Mammary microvascular endothelial cell (primary cell): ENCODE data around the gene PRPF19. TPM values are rescaled to one million over a fixed set of nuclear protein-coding genes. Genes with fewer than 3 reads are reported as not detected.

Experiments
- total RNA-seq: library from RNA; depleted of rRNA; stranded (reverse); fragments of >200 nt; gene quantifications from 2 replicates; pipeline ENCODE4 v1.2.3, GENCODE V29; 2015

PRPF19 gene
- 115 and 121 TPM in 2 replicates for total RNA-seq

GRCh38 chr11:60906132-60906972, at the start of gene PRPF19:
TSS of gene PRPF19 (minus strand) at chr11:60906585. CDS start at chr11:60906382, 203 bp downstream.

GRCh38 chr11:60951904-60952741, 45.7 kb upstream of the PRPF19 start, which contains the start of gene SLC15A3:
TSS of gene SLC15A3 (minus strand) at chr11:60952176. CDS start at chr11:60951551, 625 bp downstream.

GRCh38 chr11:60924110-60924905, 17.9 kb upstream of the PRPF19 start, which contains the start of gene TMEM132A:
TSS of gene TMEM132A (plus strand) at chr11:60924460. CDS start at chr11:60924634, 174 bp downstream.

GRCh38 chr11:60913793-60914632, 7.6 kb upstream of the PRPF19 start, which contains the start of gene TMEM109:
TSS of gene TMEM109 (plus strand) at chr11:60914158. CDS start at chr11:60919694, 5,536 bp downstream.

GRCh38 chr11:60866911-60867870, 39.2 kb downstream of the PRPF19 start, which contains the start of gene ZP1:
TSS of gene ZP1 (plus strand) at chr11:60867542. CDS start at chr11:60867562, 20 bp downstream.

GRCh38 chr11:60855726-60856633, 50.4 kb downstream of the PRPF19 start, which contains the start of gene PTGDR2:
TSS of gene PTGDR2 (minus strand) at chr11:60855950. CDS start at chr11:60853722, 2,228 bp downstream.

GRCh38 chr11:60841797-60842667, 64.4 kb downstream of the PRPF19 start, which contains the start of gene CCDC86:
TSS of gene CCDC86 (plus strand) at chr11:60842113. CDS start at chr11:60842125, 12 bp downstream.

Other genes with a start within 250 kb of the PRPF19 start
- gene MS4A8, start 207.0 kb downstream of the PRPF19 start, total RNA-seq, result not detected in 2 replicates
- gene MS4A18, start 181.9 kb downstream of the PRPF19 start, total RNA-seq, result not detected in 2 replicates
- gene MS4A15, start 149.7 kb downstream of the PRPF19 start, total RNA-seq, result not detected in 2 replicates
- gene MS4A10, start 121.3 kb downstream of the PRPF19 start, total RNA-seq, result not detected in 2 replicates
- 51.2 and 54.3 TPM in 2 replicates for gene CCDC86, start 64.5 kb downstream of the PRPF19 start, total RNA-seq
- not detected in 2 replicates for gene PTGDR2, start 50.6 kb downstream of the PRPF19 start, total RNA-seq
- not detected in 2 replicates for gene ZP1, start 39.0 kb downstream of the PRPF19 start, total RNA-seq
- gene TMEM109, start 7.6 kb upstream of the PRPF19 start, total RNA-seq, result 198 and 201 TPM in 2 replicates
- gene TMEM132A, start 17.9 kb upstream of the PRPF19 start, total RNA-seq, result 127 and 130 TPM in 2 replicates
- gene SLC15A3, start 45.6 kb upstream of the PRPF19 start, total RNA-seq, result 21.7 and 35.7 TPM in 2 replicates
- not detected in 2 replicates for gene CD6, start 65.1 kb upstream of the PRPF19 start, total RNA-seq
- not detected in 2 replicates for gene CD5, start 195.9 kb upstream of the PRPF19 start, total RNA-seq